ENCODE measurements around the gene LRRC26. TPM values are rescaled to one million over a fixed set of nuclear protein-coding genes. Genes with fewer than 3 reads are reported as not detected.
A peak's percentile ranks its signal among the peaks of the same experiment; 100 is the strongest.

The LRRC26 gene
- total and polyA plus RNA-seq, 2 of the 13 experiments (the other 11 are each of a cell fraction or from before 2014, with no cell fraction given), result not detected

DNA sequence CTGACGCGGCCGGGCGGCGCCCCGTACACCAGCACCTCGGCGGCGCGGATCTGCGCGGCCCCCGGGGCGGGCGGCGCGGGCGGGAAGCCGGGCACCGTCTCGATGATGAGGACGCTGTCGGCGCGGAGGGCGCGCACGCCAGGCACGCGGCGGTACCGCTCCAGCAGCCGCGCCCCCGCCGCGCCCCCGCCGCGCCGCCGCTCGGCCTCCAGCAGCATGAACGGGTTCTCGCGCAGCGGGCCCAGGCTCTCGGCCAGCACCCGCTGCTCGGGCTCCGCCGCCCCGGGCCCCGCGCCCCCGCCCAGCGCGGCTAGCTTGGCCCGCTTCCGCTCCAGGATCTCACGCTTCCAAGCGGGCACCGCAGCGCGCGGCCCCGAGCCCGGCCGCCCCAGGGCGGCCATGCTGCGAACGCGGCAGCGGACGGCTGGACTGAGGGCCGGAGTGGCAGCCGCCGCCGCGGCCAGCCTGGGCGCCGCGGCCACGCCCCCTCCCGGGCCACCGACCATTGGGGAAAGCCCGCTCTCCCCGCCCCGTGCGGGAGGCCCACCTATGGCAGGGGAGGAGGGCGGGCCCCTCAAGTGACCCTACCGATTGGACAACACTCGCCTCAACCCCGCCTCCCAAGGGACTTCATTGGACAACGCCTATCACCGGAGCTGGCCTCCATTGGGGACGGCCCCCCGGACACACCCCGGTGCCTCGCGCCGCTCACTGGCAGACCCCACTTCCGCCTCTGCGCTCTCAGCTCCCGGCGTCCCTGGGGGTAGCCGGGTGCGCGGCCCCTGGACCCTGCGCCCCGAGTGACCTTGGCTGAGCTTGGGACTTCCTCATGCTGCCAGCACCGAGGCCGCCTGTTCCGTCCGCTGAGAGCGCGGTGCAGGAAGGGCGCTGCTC lies 30.7 kb upstream of the LRRC26 start, which contains the start of gene TPRN (continued):
- TF ChIP-seq RCOR2 (CRISPR knock-in tag; IDR thresholded peaks at IDR 0.05), result 0 out of 2 replicates have a peak, but pooled peaks have one; percentile 24
- no peak for TF ChIP-seq ZNF652 (CRISPR knock-in tag; IDR thresholded peaks at IDR 0.05; ENCODE audit: borderline replicate concordance, low read depth)
- TF ChIP-seq ZMAT3 (CRISPR knock-in tag; conservative IDR thresholded peaks at IDR 0.05), result peak; percentile 95
- TF ChIP-seq CC2D1A (CRISPR knock-in tag; IDR thresholded peaks at IDR 0.05), result no peak
- no peak for TF ChIP-seq U2AF2 (IDR thresholded peaks at IDR 0.05; ENCODE audit: low read depth, low read length)
- TF ChIP-seq, protein P1, sequence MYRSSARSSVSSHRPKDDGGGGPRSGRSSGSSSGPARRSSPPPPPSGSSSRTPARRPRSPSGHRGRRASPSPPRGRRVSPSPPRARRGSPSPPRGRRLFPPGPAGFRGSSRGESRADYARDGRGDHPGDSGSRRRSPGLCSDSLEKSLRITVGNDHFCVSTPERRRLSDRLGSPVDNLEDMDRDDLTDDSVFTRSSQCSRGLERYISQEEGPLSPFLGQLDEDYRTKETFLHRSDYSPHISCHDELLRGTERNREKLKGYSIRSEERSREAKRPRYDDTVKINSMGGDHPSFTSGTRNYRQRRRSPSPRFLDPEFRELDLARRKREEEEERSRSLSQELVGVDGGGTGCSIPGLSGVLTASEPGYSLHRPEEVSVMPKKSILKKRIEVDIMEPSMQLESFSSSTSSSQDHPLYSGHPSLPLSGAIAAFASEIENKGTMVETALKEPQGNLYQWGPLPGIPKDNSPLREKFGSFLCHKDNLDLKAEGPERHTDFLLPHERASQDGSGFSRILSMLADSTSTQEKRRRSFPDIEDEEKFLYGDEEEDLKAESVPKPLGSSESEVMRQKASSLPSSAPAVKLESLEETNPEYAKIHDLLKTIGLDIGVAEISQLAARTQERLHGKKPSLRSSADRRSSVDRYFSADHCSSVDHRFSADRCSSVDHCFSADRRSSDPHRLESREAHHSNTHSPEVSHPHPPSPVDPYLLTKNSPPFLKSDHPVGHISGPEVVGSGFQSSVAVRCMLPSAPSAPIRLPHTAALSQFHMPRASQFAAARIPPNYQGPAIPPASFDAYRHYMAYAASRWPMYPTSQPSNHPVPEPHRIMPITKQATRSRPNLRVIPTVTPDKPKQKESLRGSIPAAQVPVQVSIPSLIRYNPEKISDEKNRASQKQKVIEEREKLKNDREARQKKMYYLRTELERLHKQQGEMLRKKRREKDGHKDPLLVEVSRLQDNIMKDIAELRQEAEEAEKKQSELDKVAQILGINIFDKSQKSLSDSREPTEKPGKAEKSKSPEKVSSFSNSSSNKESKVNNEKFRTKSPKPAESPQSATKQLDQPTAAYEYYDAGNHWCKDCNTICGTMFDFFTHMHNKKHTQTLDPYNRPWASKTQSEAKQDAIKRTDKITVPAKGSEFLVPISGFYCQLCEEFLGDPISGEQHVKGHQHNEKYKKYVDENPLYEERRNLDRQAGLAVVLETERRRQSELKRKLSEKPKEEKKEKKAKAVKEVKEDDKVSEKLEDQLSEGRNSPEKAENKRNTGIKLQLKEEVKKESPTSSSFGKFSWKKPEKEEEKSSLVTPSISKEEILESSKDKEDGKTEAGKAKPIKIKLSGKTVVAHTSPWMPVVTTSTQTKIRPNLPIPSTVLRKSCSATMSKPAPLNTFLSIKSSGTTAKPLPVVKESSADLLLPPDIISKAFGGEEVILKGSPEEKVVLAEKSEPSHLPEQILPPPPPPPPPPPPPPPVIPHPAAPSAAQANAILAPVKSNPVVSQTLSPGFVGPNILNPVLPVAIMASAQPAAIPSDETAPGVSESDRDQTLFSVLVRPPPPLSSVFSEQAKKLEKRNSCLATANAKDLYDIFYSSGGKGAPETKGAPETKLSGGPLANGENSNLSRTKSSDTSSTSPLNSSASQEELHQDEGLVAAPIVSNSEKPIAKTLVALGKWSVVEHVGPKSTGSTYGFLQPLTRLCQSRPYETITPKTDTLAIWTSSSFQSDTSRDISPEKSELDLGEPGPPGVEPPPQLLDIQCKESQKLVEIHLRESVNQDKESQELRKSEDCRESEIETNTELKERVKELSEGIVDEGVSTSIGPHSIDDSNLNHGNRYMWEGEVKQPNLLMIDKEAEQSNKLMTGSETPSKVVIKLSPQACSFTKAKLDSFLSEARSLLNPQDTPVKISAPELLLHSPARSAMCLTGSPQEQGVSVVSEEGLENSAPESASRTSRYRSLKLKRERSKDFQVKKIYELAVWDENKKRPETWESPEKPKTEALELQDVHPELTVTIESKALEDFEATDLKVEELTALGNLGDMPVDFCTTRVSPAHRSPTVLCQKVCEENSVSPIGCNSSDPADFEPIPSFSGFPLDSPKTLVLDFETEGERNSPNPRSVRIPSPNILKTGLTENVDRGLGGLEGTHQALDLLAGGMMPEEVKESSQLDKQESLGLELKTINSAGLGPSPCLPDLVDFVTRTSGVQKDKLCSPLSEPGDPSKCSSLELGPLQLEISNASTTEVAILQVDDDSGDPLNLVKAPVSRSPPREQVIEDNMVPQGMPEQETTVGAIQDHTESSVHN (CRISPR knock-in tag; IDR thresholded peaks at IDR 0.05), result no peak
- TF ChIP-seq, protein P2, sequence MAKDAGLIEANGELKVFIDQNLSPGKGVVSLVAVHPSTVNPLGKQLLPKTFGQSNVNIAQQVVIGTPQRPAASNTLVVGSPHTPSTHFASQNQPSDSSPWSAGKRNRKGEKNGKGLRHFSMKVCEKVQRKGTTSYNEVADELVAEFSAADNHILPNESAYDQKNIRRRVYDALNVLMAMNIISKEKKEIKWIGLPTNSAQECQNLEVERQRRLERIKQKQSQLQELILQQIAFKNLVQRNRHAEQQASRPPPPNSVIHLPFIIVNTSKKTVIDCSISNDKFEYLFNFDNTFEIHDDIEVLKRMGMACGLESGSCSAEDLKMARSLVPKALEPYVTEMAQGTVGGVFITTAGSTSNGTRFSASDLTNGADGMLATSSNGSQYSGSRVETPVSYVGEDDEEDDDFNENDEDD (CRISPR knock-in tag; IDR thresholded peaks at IDR 0.05; ENCODE audit: borderline replicate concordance), result peak; percentile 63; the same call in 1 of the 2 replicates
- peak; percentile 90 for TF ChIP-seq MED1 (CRISPR knock-in tag; IDR thresholded peaks at IDR 0.05)
- TF ChIP-seq NFKB2 (CRISPR knock-in tag; IDR thresholded peaks at IDR 0.05; ENCODE audit: borderline replicate concordance), result peak; percentile 77; the same call in 1 of the 2 replicates
- TF ChIP-seq ZNF260 (CRISPR knock-in tag; IDR thresholded peaks at IDR 0.05; ENCODE audit: borderline replicate concordance, low read depth), result no peak
- TF ChIP-seq CHD4 (IDR thresholded peaks at IDR 0.05; ENCODE audit: borderline replicate concordance, low read length), result no peak
- TF ChIP-seq HMG20A (CRISPR knock-in tag; IDR thresholded peaks at IDR 0.05; ENCODE audit: borderline replicate concordance), result no peak
- 0 out of 2 replicates have a peak, but pooled peaks have one; percentile 64 for TF ChIP-seq ZNF572 (CRISPR knock-in tag; IDR thresholded peaks at IDR 0.05)
- peak; percentile 62 for TF ChIP-seq ZNF781 (CRISPR knock-in tag; IDR thresholded peaks at IDR 0.05; ENCODE audit: borderline replicate concordance, not compliant biosample characterization)
- TF ChIP-seq YEATS2 (CRISPR knock-in tag; IDR thresholded peaks at IDR 0.05; ENCODE audit: borderline replicate concordance), result peak; percentile 79; the same call in 1 of the 2 replicates
- TF ChIP-seq ZNF263 (CRISPR knock-in tag; IDR thresholded peaks at IDR 0.05), result 0 out of 2 replicates have a peak, but pooled peaks have one; percentile 27
- no peak for TF ChIP-seq NBN (conservative IDR thresholded peaks at IDR 0.05)
- no peak for TF ChIP-seq ZBTB42 (CRISPR knock-in tag; IDR thresholded peaks at IDR 0.05)
- 0 out of 2 replicates have a peak, but pooled peaks have one; percentile 28 for TF ChIP-seq ZNF34 (CRISPR knock-in tag; IDR thresholded peaks at IDR 0.05; ENCODE audit: borderline replicate concordance)
- no peak for TF ChIP-seq SYNCRIP (IDR thresholded peaks at IDR 0.05; ENCODE audit: insufficient read depth, low read depth, low read length)
- peak; percentile 91 for TF ChIP-seq POLR2G (IDR thresholded peaks at IDR 0.05; ENCODE audit: low read depth, low read length)

Data from HepG2 (cell line).